Right lobe of liver (tissue), 6 donors: ENCODE data around the gene MAML2. TPM values are rescaled to one million over a fixed set of nuclear protein-coding genes. Genes with fewer than 3 reads are reported as not detected.

Source experiments
- ATAC-seq, 4 donors: fragments of 200-7000 bp; cut with Tn5 transposase; one replicate each; pipeline ENCODE4 v1.9.1; 2020; ENCODE audit warnings: mild to moderate bottlenecking in 4 of 4, moderate library complexity in 4 of 4
- DNase-seq, 3 donors: peaks; one replicate each; pipeline ENCODE4 v3.0.0-alpha.2; 2020
- H3K27ac ChIP-seq, 3 donors: fragments of 200-600 bp; one replicate each; pipeline ENCODE4 v1.8.0; 2022
- H3K27me3 ChIP-seq, 2 donors: fragments of 200-600 bp; one replicate each; pipeline ENCODE4 v1.8.0; 2022
- H3K36me3 ChIP-seq, 4 donors: fragments of 200-600 bp; sonication (generic) in 1 of 4; one replicate each; pipeline versions ENCODE4 v1.5.1 to v1.8.0; 2017 to 2022; ENCODE audit warnings: control low read depth in 1 of 4
- H3K4me1 ChIP-seq, 4 donors: fragments of 200-600 bp; sonication (generic) in 1 of 4; one replicate each; pipeline versions ENCODE4 v1.5.1 to v1.8.0; 2017 to 2022; ENCODE audit warnings: control low read depth in 1 of 4
- H3K4me3 ChIP-seq, 3 donors: fragments of 200-600 bp; one replicate each; pipeline ENCODE4 v1.8.0; 2022
- H3K9me3 ChIP-seq, 4 donors: fragments of 200-600 bp; sonication (generic) in 1 of 4; one replicate each; pipeline versions ENCODE4 v1.5.1 to v1.8.0; 2017 to 2022; ENCODE audit warnings: control low read depth in 1 of 4
- POLR2A ChIP-seq: fragments of 450-650 bp; IDR thresholded peaks from one replicate; pipeline ENCODE4 v1.6.1; 2017; ENCODE audit warnings: antibody characterized with exemption, mild to moderate bottlenecking
- WGBS: methylation state at CpG from one replicate; pipeline ENCODE4 v1.1.6; 2018; ENCODE audit warnings: low coverage, low lambda C conversion rate; ENCODE audit not compliant: insufficient coverage; ENCODE audit errors: missing lambda C conversion rate; 5-methylcytosine and 5-hydroxymethylcytosine counted together
- intact Hi-C, 2 donors: fragments of 100-400 bp; cut with DNase I; formaldehyde crosslinking; loops; one replicate each; pipeline versions ENCODE4 v1.11.2 to v1.14.1; 2022
- total RNA-seq, 6 experiments: library from RNA; depleted of rRNA in 2 of 6; stranded (reverse); fragments of >200 nt in 2 of 6; fragmentation: NEBNext Ultra II Directional in 3 of 6; extraction: Animal tissue kit (Norgen Biotek cat#: 25700) in 3 of 6; gene quantifications; one replicate each; pipeline versions ENCODE4 v1.1.0 to v1.2.4, GENCODE V29; 2016 to 2023
- TF ChIP-seq, protein P1 (sequence below), 4 donors: fragments of 200-600 bp in 3 of 4; fragments of 450-650 bp in 1 of 4; IDR thresholded peaks; one replicate each; pipeline versions ENCODE4 v1.5.1 to v1.8.0; 2016 to 2022; ENCODE audit warnings: antibody characterized with exemption in 4 of 4, mild to moderate bottlenecking in 2 of 4
- donor health status: DM: no; HTN: yes; CAD: no.
- donor health status: DM: no; HTN: no; CAD: no.
- donor health status: DM: no; HTN: no; CAD: no.
- donor health status: DM: no; HTN: yes; CAD: no.
- donor health status: DM: no; HTN: yes; CAD: no.

The MAML2 gene
- total RNA-seq, 6 experiments from 2014 or later, result 0.92 to 2.3 (median 1.9) TPM

GRCh38 chr11:96196181-96196662, 146.8 kb downstream of the MAML2 start:
- TF ChIP-seq, protein P1, sequence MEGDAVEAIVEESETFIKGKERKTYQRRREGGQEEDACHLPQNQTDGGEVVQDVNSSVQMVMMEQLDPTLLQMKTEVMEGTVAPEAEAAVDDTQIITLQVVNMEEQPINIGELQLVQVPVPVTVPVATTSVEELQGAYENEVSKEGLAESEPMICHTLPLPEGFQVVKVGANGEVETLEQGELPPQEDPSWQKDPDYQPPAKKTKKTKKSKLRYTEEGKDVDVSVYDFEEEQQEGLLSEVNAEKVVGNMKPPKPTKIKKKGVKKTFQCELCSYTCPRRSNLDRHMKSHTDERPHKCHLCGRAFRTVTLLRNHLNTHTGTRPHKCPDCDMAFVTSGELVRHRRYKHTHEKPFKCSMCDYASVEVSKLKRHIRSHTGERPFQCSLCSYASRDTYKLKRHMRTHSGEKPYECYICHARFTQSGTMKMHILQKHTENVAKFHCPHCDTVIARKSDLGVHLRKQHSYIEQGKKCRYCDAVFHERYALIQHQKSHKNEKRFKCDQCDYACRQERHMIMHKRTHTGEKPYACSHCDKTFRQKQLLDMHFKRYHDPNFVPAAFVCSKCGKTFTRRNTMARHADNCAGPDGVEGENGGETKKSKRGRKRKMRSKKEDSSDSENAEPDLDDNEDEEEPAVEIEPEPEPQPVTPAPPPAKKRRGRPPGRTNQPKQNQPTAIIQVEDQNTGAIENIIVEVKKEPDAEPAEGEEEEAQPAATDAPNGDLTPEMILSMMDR (IDR thresholded peaks at IDR 0.05), result no peak
- no peak for TF ChIP-seq POLR2A
- DNase-seq (no peak), ATAC-seq (no peak)
- H3K27me3 ChIP-seq, result no peaks in the 10 kb centered on the region
- intact Hi-C loops, result no loop called here
- H3K9me3 ChIP-seq, result no peaks in the 10 kb centered on the region
- WGBS, result 57% methylated on average over 7 of the region's 7 CpGs
- no peak overlapping the region for H3K27ac ChIP-seq
- H3K4me3 ChIP-seq, result no peak overlapping the region
- no peaks in the 10 kb centered on the region for H3K4me1 ChIP-seq
- no peaks in the 10 kb centered on the region for H3K36me3 ChIP-seq

- intact Hi-C loops, result no loop called here
- WGBS, result 65% methylated on average over 3 of the region's 3 CpGs
- no peak overlapping the region for H3K27ac ChIP-seq
- no peaks in the 10 kb centered on the region for H3K9me3 ChIP-seq
- no peaks in the 10 kb centered on the region for H3K27me3 ChIP-seq
- no peaks in the 10 kb centered on the region for H3K36me3 ChIP-seq
- H3K4me1 ChIP-seq, result no peaks in the 10 kb centered on the region
- ATAC-seq (no peak), DNase-seq (no peak)
- H3K4me3 ChIP-seq, result no peak overlapping the region
- no peak for TF ChIP-seq POLR2A
- TF ChIP-seq, protein P1 (IDR thresholded peaks at IDR 0.05), result no peak
These were observed 147.3 kb downstream of the MAML2 start for GRCh38 chr11:96195671-96196070.

- ATAC-seq, result no peak
- intact Hi-C loops, result no loop called here
- Histone ChIP-seq H3K4me1 (no peaks in the 10 kb centered on the region), H3K36me3 (no peaks in the 10 kb centered on the region), H3K27me3 (no peaks in the 10 kb centered on the region), H3K27ac (no peak overlapping the region), H3K9me3 (no peaks in the 10 kb centered on the region), H3K4me3 (no peak overlapping the region)
- TF ChIP-seq POLR2A, result no peak
- TF ChIP-seq, protein P1 (IDR thresholded peaks at IDR 0.05), result no peak
- 14% methylated on average over 1 of the region's 1 CpG for WGBS
- no peak for DNase-seq
These were observed 148.2 kb downstream of the MAML2 start for GRCh38 chr11:96194581-96195374.

DNA sequence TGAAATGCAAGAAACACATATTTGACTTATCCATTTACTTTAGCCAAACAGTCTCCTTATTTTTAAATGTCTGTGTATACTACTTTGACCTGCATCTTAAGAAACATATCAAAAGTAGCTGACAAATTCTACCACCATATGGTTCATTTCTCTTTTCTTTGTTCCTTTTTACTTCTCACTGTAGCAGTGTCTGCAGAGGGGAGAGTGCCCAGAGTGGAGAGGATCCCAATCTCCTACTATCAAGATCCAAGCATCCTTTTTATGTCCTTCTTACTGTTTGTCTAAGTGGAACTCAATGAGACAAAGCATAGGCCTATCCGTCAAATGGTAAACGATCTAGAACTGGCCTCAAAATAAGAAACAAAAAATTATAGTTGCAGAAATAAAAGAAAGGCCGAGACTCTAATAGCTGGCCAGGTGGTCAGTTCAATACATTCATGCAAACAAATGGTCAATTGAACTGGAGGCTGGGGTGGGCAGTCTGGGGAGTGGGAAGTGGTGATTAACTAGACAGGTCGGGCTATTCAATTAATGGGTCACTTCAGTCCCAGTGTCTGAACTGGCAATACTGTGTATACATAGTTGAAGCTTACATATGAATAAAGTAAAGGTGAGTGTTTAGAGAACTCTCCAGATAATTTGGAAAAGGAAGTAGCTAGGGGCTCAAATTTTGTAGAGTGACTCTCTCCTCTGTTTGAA, 149.1 kb downstream of the MAML2 start:
- no peak for ATAC-seq
- 45% methylated on average over 4 of the region's 4 CpGs for WGBS
- Histone ChIP-seq H3K27ac (no peak overlapping the region), H3K4me3 (no peak overlapping the region), H3K4me1 (no peaks in the 10 kb centered on the region), H3K27me3 (no peaks in the 10 kb centered on the region), H3K36me3 (no peaks in the 10 kb centered on the region), H3K9me3 (no peaks in the 10 kb centered on the region)
- no peak for DNase-seq
- intact Hi-C loops, result no loop called here
- no peak for TF ChIP-seq POLR2A
- TF ChIP-seq, protein P1 (IDR thresholded peaks at IDR 0.05), result no peak
